ENCODE data around the gene IL22. TPM values are rescaled to one million over a fixed set of nuclear protein-coding genes. Genes with fewer than 3 reads are reported as not detected.

Gene IL22
- total and polyA plus RNA-seq, 2 donors (not counting 1 experiment from before 2014, with no cell fraction given): not detected

DNA sequence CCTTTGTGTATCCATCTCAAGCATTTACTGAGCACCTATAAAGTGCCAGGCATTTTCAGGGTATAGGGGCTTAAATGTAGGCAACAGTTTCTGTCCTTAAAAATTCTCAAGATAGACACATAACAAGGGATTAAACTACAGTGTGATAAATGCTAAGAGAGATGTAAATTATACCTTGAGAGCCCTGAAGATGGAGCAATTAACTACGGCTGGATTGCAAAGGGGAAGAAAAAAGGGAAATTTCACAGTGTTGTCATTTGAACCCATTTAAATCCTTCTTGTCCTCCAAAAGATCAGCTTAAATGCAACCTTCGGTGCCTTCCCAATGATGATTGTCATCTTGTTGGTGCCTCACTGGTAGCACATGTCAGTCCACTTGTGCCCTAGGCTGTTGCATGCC is 16.3 kb downstream of the IL22 start:
- peak in 1 of 2 donors; percentile 44 for DNase-seq (ENCODE audit: low read depth in 2 of 2)

GRCh38 chr12:68236421-68237059 is 16.9 kb downstream of the IL22 start:
- Histone ChIP-seq H3K36me3 (ENCODE audit: control insufficient read depth, insufficient read depth, low read length) (no peaks in the 10 kb centered on the region), H4K20me1 (ENCODE audit: control insufficient read depth, extremely low read depth, insufficient read depth, low read length) (no peaks in the 10 kb centered on the region), H3K4me1 (ENCODE audit: control insufficient read depth, extremely low read depth, insufficient read depth, low read length) (peaks cover 11% of the 10 kb centered on the region), H3K79me2 (ENCODE audit: control insufficient read depth, insufficient read depth, low read length) (no peaks in the 10 kb centered on the region), H3K27ac (ENCODE audit: insufficient read depth, low read length) (no peak overlapping the region), H3K9ac (ENCODE audit: insufficient read depth, low read length) (no peak overlapping the region), H3K27me3 (ENCODE audit: control insufficient read depth, insufficient read depth, low read length) (peaks cover 2% of the 10 kb centered on the region), H2AFZ (ENCODE audit: low read length) (peak overlapping the region; percentile 2), H3K4me3 (replicated peaks in 1 of 4; ENCODE audit: control extremely low read depth in 1 of 4, insufficient read depth in 1 of 4, low read depth in 3 of 4, low read length in 4 of 4) (no peak overlapping the region), H3K4me2 (ENCODE audit: extremely low read depth, insufficient read depth, low read length) (peak overlapping the region; percentile 42), H3K9me3 (ENCODE audit: control insufficient read depth, insufficient read depth, low read depth, low read length) (no peaks in the 10 kb centered on the region)
- no peak for DNase-seq (ENCODE audit: low read depth in 2 of 2)
- no peak for TF ChIP-seq EZH2 (IDR thresholded peaks at IDR 0.05; ENCODE audit: low read length, missing control alignments)
- TF ChIP-seq CTCF (conservative IDR thresholded peaks at IDR 0.05 in 1 of 2, IDR thresholded peaks at IDR 0.05 in 1 of 2; ENCODE audit: low read depth in 1 of 2, low read length in 2 of 2): no peak

More for the DNA sequence above, 16.3 kb downstream of the IL22 start:
- peaks cover 11% of the 10 kb centered on the region for H3K4me1 ChIP-seq (ENCODE audit: control insufficient read depth, extremely low read depth, insufficient read depth, low read length)
- H3K36me3 ChIP-seq (ENCODE audit: control insufficient read depth, insufficient read depth, low read length): no peaks in the 10 kb centered on the region
- H3K27me3 ChIP-seq (ENCODE audit: control insufficient read depth, insufficient read depth, low read length): peaks cover 2% of the 10 kb centered on the region
- H3K9ac ChIP-seq (ENCODE audit: insufficient read depth, low read length): no peak overlapping the region
- H3K9me3 ChIP-seq (ENCODE audit: control insufficient read depth, insufficient read depth, low read depth, low read length): no peaks in the 10 kb centered on the region
- H2AFZ ChIP-seq (ENCODE audit: low read length): no peak overlapping the region
- no peak for TF ChIP-seq EZH2 (IDR thresholded peaks at IDR 0.05; ENCODE audit: low read length, missing control alignments)
- peak; percentile 18 to 25 for TF ChIP-seq CTCF (conservative IDR thresholded peaks at IDR 0.05 in 1 of 2, IDR thresholded peaks at IDR 0.05 in 1 of 2; ENCODE audit: low read depth in 1 of 2, low read length in 2 of 2)
- peak overlapping the region; percentile 42 for H3K4me2 ChIP-seq (ENCODE audit: extremely low read depth, insufficient read depth, low read length)
- no peak overlapping the region for H3K4me3 ChIP-seq (replicated peaks in 1 of 4; ENCODE audit: control extremely low read depth in 1 of 4, insufficient read depth in 1 of 4, low read depth in 3 of 4, low read length in 4 of 4)
- no peaks in the 10 kb centered on the region for H3K79me2 ChIP-seq (ENCODE audit: control insufficient read depth, insufficient read depth, low read length)
- H3K27ac ChIP-seq (ENCODE audit: insufficient read depth, low read length): no peak overlapping the region
- no peaks in the 10 kb centered on the region for H4K20me1 ChIP-seq (ENCODE audit: control insufficient read depth, extremely low read depth, insufficient read depth, low read length)

GRCh38 chr12:68235576-68235975 is 17.8 kb downstream of the IL22 start:
- H2AFZ ChIP-seq (ENCODE audit: low read length): no peak overlapping the region
- H3K4me2 ChIP-seq (ENCODE audit: extremely low read depth, insufficient read depth, low read length): no peak overlapping the region
- H3K9ac ChIP-seq (ENCODE audit: insufficient read depth, low read length): no peak overlapping the region
- DNase-seq (ENCODE audit: low read depth in 2 of 2): peak in 1 of 2 donors; percentile 34
- H3K27ac ChIP-seq (ENCODE audit: insufficient read depth, low read length): no peak overlapping the region
- H3K36me3 ChIP-seq (ENCODE audit: control insufficient read depth, insufficient read depth, low read length): no peaks in the 10 kb centered on the region
- H3K4me3 ChIP-seq (replicated peaks in 1 of 4; ENCODE audit: control extremely low read depth in 1 of 4, insufficient read depth in 1 of 4, low read depth in 3 of 4, low read length in 4 of 4): no peak overlapping the region
- TF ChIP-seq EZH2 (IDR thresholded peaks at IDR 0.05; ENCODE audit: low read length, missing control alignments): no peak
- no peak for TF ChIP-seq CTCF (conservative IDR thresholded peaks at IDR 0.05 in 1 of 2, IDR thresholded peaks at IDR 0.05 in 1 of 2; ENCODE audit: low read depth in 1 of 2, low read length in 2 of 2)
- no peaks in the 10 kb centered on the region for H3K9me3 ChIP-seq (ENCODE audit: control insufficient read depth, insufficient read depth, low read depth, low read length)
- H3K27me3 ChIP-seq (ENCODE audit: control insufficient read depth, insufficient read depth, low read length): peaks cover 2% of the 10 kb centered on the region
- H3K79me2 ChIP-seq (ENCODE audit: control insufficient read depth, insufficient read depth, low read length): no peaks in the 10 kb centered on the region
- H3K4me1 ChIP-seq (ENCODE audit: control insufficient read depth, extremely low read depth, insufficient read depth, low read length): peaks cover 10% of the 10 kb centered on the region
- no peaks in the 10 kb centered on the region for H4K20me1 ChIP-seq (ENCODE audit: control insufficient read depth, extremely low read depth, insufficient read depth, low read length)
